SK-N-SH (cell line): Measurements from ENCODE around the gene CHD6. TPM values are rescaled to one million over a fixed set of nuclear protein-coding genes. Genes with fewer than 3 reads are reported as not detected.

ENCODE experiments used
- CTCF ChIA-PET: fragments of 300-600, 350-600 bp; formaldehyde crosslinking; extraction: SDS; loops from one replicate; lab custom pipeline; 2021; lab: Yijun Ruan, JAX
- POLR2A ChIA-PET: fragments of 350-600 bp; sonication (Branson Sonifier 250); formaldehyde crosslinking; extraction: SDS; loops from one replicate; lab custom pipeline; 2020; ENCODE audit warnings: antibody characterized with exemption, inconsistent platforms; lab: Yijun Ruan, JAX
- DNase-seq: peaks from one replicate; pipeline ENCODE4 v3.0.0; 2012
- H2AFZ ChIP-seq: fragments of 200-600 bp; sonication (generic); 2 replicates; pipeline ENCODE4 v1.8.1; 2016; ENCODE audit warnings: antibody characterized with exemption, mild to moderate bottlenecking, low read depth
- H3F3A ChIP-seq: fragments of 200-600 bp; sonication (generic); replicated peaks from 2 replicates; pipeline ENCODE3; 2016; ENCODE audit warnings: antibody characterized with exemption, mild to moderate bottlenecking; ENCODE audit not compliant: insufficient read depth
- H3K27ac ChIP-seq, 2 experiments: fragments of 200-500 bp in 1 of 2; fragments of 200-600 bp in 1 of 2; sonication (Bioruptor generic) in 1 of 2; sonication (generic), shearing (Covaris generic) in 1 of 2; 2 replicates each; pipeline versions ENCODE4 v1.5.1 to v1.6.1; 2014 to 2016; ENCODE audit warnings: low read depth in 2 of 2, inconsistent platforms in 1 of 2, low read length in 1 of 2, mild to moderate bottlenecking in 1 of 2, mixed read lengths in 1 of 2
- H3K27me3 ChIP-seq: fragments of 200-600 bp; sonication (generic), shearing (Covaris generic); 2 replicates; pipeline ENCODE4 v1.6.1; 2016; ENCODE audit warnings: mixed run types; ENCODE audit not compliant: insufficient read depth
- H3K36me3 ChIP-seq, 2 experiments: fragments of 200-500 bp in 1 of 2; fragments of 200-600 bp in 1 of 2; sonication (Bioruptor generic) in 1 of 2; sonication (generic) in 1 of 2; replicated peaks in 1 of 2; 2 replicates each; pipeline versions ENCODE3 to v1.5.1; 2014 to 2016; ENCODE audit warnings: low read length in 1 of 2, mild to moderate bottlenecking in 1 of 2; ENCODE audit not compliant: insufficient read depth in 2 of 2, control insufficient read depth in 1 of 2
- H3K4me1 ChIP-seq, 2 experiments: fragments of 200-500 bp in 1 of 2; fragments of 200-600 bp in 1 of 2; sonication (Bioruptor generic) in 1 of 2; sonication (generic), shearing (Covaris generic) in 1 of 2; 2 replicates each; pipeline versions ENCODE4 v1.5.1 to v1.6.1; 2014 to 2016; ENCODE audit warnings: low read depth in 1 of 2, low read length in 1 of 2, mixed run types in 1 of 2; ENCODE audit not compliant: insufficient read depth in 2 of 2, control insufficient read depth in 1 of 2
- H3K4me2 ChIP-seq: fragments of 200-600 bp; sonication (generic), shearing (Covaris generic); 2 replicates; pipeline ENCODE4 v1.6.1; 2017; ENCODE audit warnings: mixed run types
- H3K4me3 ChIP-seq, 2 experiments: fragments of 200-500 bp in 1 of 2; fragments of 200-600 bp in 1 of 2; sonication (Bioruptor generic) in 1 of 2; sonication (generic), shearing (Covaris generic) in 1 of 2; 2 replicates each; pipeline versions ENCODE4 v1.5.1 to v1.8.1; 2014 to 2016; ENCODE audit warnings: low read depth in 2 of 2, inconsistent platforms in 1 of 2, low read length in 1 of 2, mild to moderate bottlenecking in 1 of 2, mixed read lengths in 1 of 2, moderate library complexity in 1 of 2
- H3K79me2 ChIP-seq: fragments of 200-600 bp; sonication (generic); 2 replicates; pipeline ENCODE4 v1.8.1; 2017; ENCODE audit warnings: mild to moderate bottlenecking; ENCODE audit not compliant: insufficient read depth
- H3K9ac ChIP-seq: fragments of 200-600 bp; sonication (generic); 2 replicates; pipeline ENCODE4 v1.6.1; 2017; ENCODE audit warnings: mixed run types
- H3K9me2 ChIP-seq: fragments of 200-600 bp; sonication (generic); 2 replicates; pipeline ENCODE4 v1.6.1; 2017; ENCODE audit warnings: mixed run types
- H3K9me3 ChIP-seq: fragments of 200-600 bp; sonication (generic); 2 replicates; pipeline ENCODE4 v1.6.1; 2017; ENCODE audit warnings: mixed run types, mild to moderate bottlenecking, moderate library complexity
- H4K20me1 ChIP-seq: fragments of 200-600 bp; sonication (generic); 2 replicates; pipeline ENCODE4 v1.6.1; 2017; ENCODE audit warnings: mild to moderate bottlenecking, mixed run types; ENCODE audit not compliant: insufficient read depth
- CHD2 ChIP-seq: fragments of 150-350 bp; IDR thresholded peaks from 2 replicates; pipeline ENCODE4 v1.6.1; 2018; ENCODE audit warnings: low read length; ENCODE audit not compliant: partially characterized antibody
- EP300 ChIP-seq, 2 experiments: IDR thresholded peaks; 2 replicates each; pipeline versions ENCODE4 v1.4.0 to v1.6.1; 2012; ENCODE audit warnings: borderline replicate concordance in 1 of 2, low read depth in 1 of 2, low read length in 1 of 2
- FOXJ3 ChIP-seq: sonication (generic); formaldehyde crosslinking; IDR thresholded peaks from 2 replicates; pipeline ENCODE4 v1.5.1; 2020; ENCODE audit warnings: mild to moderate bottlenecking, missing genetic modification reagents
- IRF3 ChIP-seq: fragments of 150-350 bp; IDR thresholded peaks from 2 replicates; pipeline ENCODE4 v1.6.1; 2016; ENCODE audit warnings: mild to moderate bottlenecking, low read depth, low read length
- MXI1 ChIP-seq: IDR thresholded peaks from 2 replicates; pipeline ENCODE4 v1.6.1; 2012; ENCODE audit warnings: mild to moderate bottlenecking, low read depth, low read length, improper control_type of control experiment
- NFIC ChIP-seq: IDR thresholded peaks from 2 replicates; pipeline ENCODE4 v1.4.0; 2012; ENCODE audit warnings: borderline replicate concordance
- NRF1 ChIP-seq: IDR thresholded peaks from 2 replicates; pipeline ENCODE4 v1.6.1; 2012; ENCODE audit warnings: low read depth, mild to moderate bottlenecking, low read length
- PBX3 ChIP-seq: IDR thresholded peaks from 2 replicates; pipeline ENCODE4; 2012
- RCOR1 ChIP-seq: fragments of 150-350 bp; IDR thresholded peaks from 2 replicates; pipeline ENCODE4 v1.6.1; 2017; ENCODE audit warnings: antibody characterized with exemption, low read length
- REST ChIP-seq: IDR thresholded peaks from 2 replicates; pipeline ENCODE4 v1.6.1; 2012; ENCODE audit warnings: mild to moderate bottlenecking, low read depth, low read length, moderate library complexity
- SIN3A ChIP-seq: IDR thresholded peaks from 2 replicates; pipeline ENCODE4 v1.6.1; 2012; ENCODE audit warnings: low read depth, mild to moderate bottlenecking, low read length, moderate library complexity, borderline replicate concordance
- TCF12 ChIP-seq: IDR thresholded peaks from 2 replicates; pipeline ENCODE4 v1.4.0; 2012
- TEAD4 ChIP-seq: IDR thresholded peaks from 2 replicates; pipeline ENCODE4 v1.4.0; 2012; ENCODE audit warnings: mild to moderate bottlenecking, borderline replicate concordance; ENCODE audit not compliant: insufficient read depth
- USF2 ChIP-seq: fragments of 150-350 bp; IDR thresholded peaks from 2 replicates; pipeline ENCODE4 v1.6.1; 2017; ENCODE audit warnings: antibody characterized with exemption, low read length, low read depth, borderline replicate concordance
- WGBS: methylation state at CpG from one replicate; pipeline ENCODE4 v1.1.6; 2017; ENCODE audit warnings: low lambda C conversion rate; 5-methylcytosine and 5-hydroxymethylcytosine counted together
- polyA plus RNA-seq, 3 experiments: library from polyadenylated mRNA; depleted of rRNA; stranded (reverse); fragments of >200 nt; gene quantifications; 2 replicates each; pipeline ENCODE4 v1.2.3, GENCODE V29; 2012

CHD6 gene
- polyA plus RNA-seq, 1 of the 3 experiments (the other 2 are of a cell fraction), result 7.1 TPM

GRCh38 chr20:41453010-41453950 is 164.9 kb downstream of the CHD6 start:
- Histone ChIP-seq H3F3A (no peaks in the 10 kb centered on the region), H3K9ac (no peak overlapping the region), H3K9me3 (no peaks in the 10 kb centered on the region), H3K4me3 (no peak overlapping the region), H3K79me2 (no peaks in the 10 kb centered on the region), H3K36me3 (peaks cover 29 to 89% of the 10 kb centered on the region in 2 experiments), H3K4me1 (no peaks in the 10 kb centered on the region), H3K4me2 (no peak overlapping the region), H3K27ac (no peak overlapping the region), H3K27me3 (no peaks in the 10 kb centered on the region), H2AFZ (no peak overlapping the region), H4K20me1 (no peaks in the 10 kb centered on the region), H3K9me2 (no peaks in the 10 kb centered on the region)
- TF ChIP-seq TEAD4 (no peak), NRF1 (no peak), RCOR1 (no peak), IRF3 (no peak), CHD2 (no peak), NFIC (no peak), USF2 (no peak), MXI1 (no peak), SIN3A (no peak), FOXJ3 (no peak), REST (no peak), EP300 (IDR thresholded peaks at IDR 0.05; ENCODE audit: borderline replicate concordance in 1 of 2, low read depth in 1 of 2, low read length in 1 of 2) (no peak), PBX3 (no peak), TCF12 (no peak)
- DNase-seq, result no peak
- CTCF ChIA-PET, result interaction anchor here (0.6 to 0.7 kb wide), 2 partner anchors 11 to 28 kb away, joined by 3 read pairs; no protein-coding TSS in a partner anchor
- POLR2A ChIA-PET, result no interaction called here
- 86% methylated on average over 11 of the region's 12 CpGs for WGBS
